ENCODE data around the gene SLC6A11.

The SLC6A11 gene

DNA sequence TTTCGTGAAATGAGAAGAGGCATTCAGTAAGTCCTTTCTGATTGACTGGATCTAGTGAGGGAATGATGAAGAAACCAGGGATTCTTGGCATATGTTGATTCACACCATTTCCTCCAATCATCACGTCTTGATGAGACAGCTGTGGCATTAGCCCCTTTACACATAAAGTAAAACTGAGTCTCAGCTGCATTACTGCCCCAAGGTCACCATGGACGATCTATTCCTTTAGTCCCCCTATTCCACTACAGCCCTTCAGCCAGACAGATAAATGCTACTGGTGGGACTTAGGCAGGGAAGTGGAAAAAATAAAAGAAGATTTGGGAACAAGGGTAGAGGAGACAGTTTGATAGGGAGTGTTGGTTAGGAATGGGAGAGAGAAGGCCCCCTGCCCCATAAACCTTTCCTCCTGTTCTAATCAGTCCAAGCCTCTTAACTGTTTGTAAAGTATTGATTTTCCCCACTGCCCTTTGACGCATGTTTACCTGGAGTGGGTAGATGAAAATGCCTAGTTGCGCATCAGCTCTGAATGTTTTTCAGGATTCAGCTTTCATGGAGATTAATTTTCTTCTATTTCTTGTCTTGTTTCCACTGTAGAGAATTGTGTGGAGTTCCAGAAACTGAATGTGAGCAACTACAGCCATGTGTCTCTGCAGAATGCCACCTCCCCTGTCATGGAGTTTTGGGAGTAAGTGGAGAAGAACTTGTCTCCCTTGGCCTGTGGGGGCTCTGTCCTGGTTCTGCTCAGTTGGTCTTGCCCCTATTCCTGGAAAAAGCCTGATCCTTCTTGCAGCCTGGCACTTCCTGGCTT lies 6.9 kb downstream of the SLC6A11 start:
- Histone ChIP-seq H3K9me3 (ENCODE audit: control insufficient read depth, low read depth, low read length) (no peaks in the 10 kb centered on the region), H3K27ac (ENCODE audit: low read length) (no peak overlapping the region), H3K9ac (ENCODE audit: low read length) (no peak overlapping the region), H3K4me1 (ENCODE audit: control insufficient read depth, low read depth, low read length) (no peaks in the 10 kb centered on the region), H3K27me3 (ENCODE audit: control insufficient read depth, insufficient read depth, low read length) (peaks cover 4% of the 10 kb centered on the region), H3K4me3 (ENCODE audit: low read length) (no peak overlapping the region), H3K36me3 (ENCODE audit: control insufficient read depth, low read depth, low read length) (no peaks in the 10 kb centered on the region)

DNA sequence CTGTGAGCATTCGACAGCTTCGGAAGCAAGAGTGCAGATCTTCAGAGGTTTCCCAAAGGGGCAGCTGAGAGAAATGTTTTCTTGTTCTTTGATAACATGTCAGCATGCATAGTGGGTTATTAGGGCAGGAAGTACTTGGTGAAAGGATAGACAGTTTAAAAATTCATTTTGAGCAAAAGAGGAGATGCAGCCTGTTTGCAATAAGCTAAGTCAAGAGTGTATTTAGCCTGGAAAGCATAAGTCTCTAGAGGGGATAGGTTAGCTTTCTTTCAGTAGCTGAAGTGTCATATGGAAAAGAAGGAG lies 7.4 kb downstream of the SLC6A11 start:
- Histone ChIP-seq H3K36me3 (ENCODE audit: control insufficient read depth, low read depth, low read length) (no peaks in the 10 kb centered on the region), H3K27ac (ENCODE audit: low read length) (no peak overlapping the region), H3K9me3 (ENCODE audit: control insufficient read depth, low read depth, low read length) (no peaks in the 10 kb centered on the region), H3K9ac (ENCODE audit: low read length) (no peak overlapping the region), H3K4me3 (ENCODE audit: low read length) (no peak overlapping the region), H3K27me3 (ENCODE audit: control insufficient read depth, insufficient read depth, low read length) (no peaks in the 10 kb centered on the region), H3K4me1 (ENCODE audit: control insufficient read depth, low read depth, low read length) (no peaks in the 10 kb centered on the region)

DNA sequence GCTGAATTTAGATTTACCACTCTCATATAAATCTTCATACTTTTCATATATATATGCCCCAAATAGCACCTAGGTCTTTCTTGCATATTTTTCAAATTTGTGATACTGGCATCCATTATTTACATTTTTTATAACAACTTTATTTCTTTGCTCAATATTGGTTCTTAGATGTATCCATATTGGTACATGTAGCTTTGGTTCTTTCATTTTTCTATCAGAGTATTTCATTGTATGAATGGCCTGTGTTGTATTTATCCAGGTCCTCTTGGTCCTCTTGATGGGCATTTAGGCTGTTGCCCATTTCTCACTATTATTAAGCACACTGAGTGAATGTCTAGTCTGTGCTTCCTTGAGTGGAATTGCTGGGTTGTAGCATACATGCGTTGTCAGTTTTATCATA lies 8.4 kb downstream of the SLC6A11 start:
- Histone ChIP-seq H3K9ac (ENCODE audit: low read length) (no peak overlapping the region), H3K36me3 (ENCODE audit: control insufficient read depth, low read depth, low read length) (no peaks in the 10 kb centered on the region), H3K4me1 (ENCODE audit: control insufficient read depth, low read depth, low read length) (no peaks in the 10 kb centered on the region), H3K27ac (ENCODE audit: low read length) (no peak overlapping the region), H3K27me3 (ENCODE audit: control insufficient read depth, insufficient read depth, low read length) (no peaks in the 10 kb centered on the region), H3K4me3 (ENCODE audit: low read length) (no peak overlapping the region), H3K9me3 (ENCODE audit: control insufficient read depth, low read depth, low read length) (no peaks in the 10 kb centered on the region)

DNA sequence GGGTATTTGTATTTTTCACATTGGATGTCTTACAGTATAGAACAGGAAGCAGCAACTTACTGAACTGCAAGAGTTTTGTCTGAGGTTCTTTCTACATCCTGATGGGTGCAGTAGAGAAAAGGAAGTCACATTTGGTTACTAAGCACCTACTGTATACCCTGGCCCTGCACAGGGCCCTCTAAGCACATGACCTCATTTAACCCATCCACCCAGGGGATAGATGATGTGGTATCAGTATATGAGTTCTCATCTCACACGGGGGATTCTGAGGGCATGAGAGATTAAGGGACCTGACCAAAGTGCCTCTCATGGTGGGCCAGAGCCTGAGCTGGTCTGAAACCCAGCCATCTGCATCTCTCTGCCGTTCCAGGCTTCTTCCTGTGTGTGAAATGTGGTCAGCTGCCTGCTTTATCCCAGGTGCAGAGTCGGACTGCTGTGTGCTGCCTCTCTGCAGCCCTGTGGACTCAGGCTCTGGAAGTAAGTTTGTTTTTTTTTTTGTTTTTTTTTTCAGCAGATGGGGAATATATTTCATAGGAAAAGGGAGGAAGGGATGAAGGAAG lies 17.9 kb downstream of the SLC6A11 start:
- no peaks in the 10 kb centered on the region for H3K27me3 ChIP-seq (ENCODE audit: control insufficient read depth, insufficient read depth, low read length)
- H3K27ac ChIP-seq (ENCODE audit: low read length) = no peak overlapping the region

DNA sequence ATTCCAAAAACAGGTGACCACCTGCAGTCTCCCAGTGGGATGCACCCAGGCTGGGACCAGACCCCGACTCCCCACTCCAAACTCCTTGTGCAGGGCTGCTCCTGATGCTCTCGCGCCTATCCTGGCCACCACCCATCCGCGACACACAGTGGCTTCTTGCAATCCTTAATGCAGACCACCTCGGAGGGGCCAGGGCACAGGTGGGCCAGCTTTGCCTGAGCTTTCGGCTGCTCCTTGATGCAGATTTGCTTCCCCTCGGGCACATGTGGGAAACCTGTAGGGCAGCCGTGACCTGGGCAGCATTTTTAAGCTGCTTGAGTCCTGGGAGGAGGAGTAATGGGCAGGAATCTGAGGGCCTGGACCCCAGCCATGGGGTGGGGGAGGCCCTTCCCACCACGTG lies 18.9 kb downstream of the SLC6A11 start:
- no peaks in the 10 kb centered on the region for H3K4me1 ChIP-seq (ENCODE audit: control insufficient read depth, low read depth, low read length)
- no peaks in the 10 kb centered on the region for H3K9me3 ChIP-seq (ENCODE audit: control insufficient read depth, low read depth, low read length)
- no peak overlapping the region for H3K27ac ChIP-seq (ENCODE audit: low read length)
- no peak overlapping the region for H3K4me3 ChIP-seq (ENCODE audit: low read length)
- no peaks in the 10 kb centered on the region for H3K27me3 ChIP-seq (ENCODE audit: control insufficient read depth, insufficient read depth, low read length)
- no peak overlapping the region for H3K9ac ChIP-seq (ENCODE audit: low read length)
- H3K36me3 ChIP-seq (ENCODE audit: control insufficient read depth, low read depth, low read length) = no peaks in the 10 kb centered on the region

More for the DNA sequence above, 17.9 kb downstream of the SLC6A11 start:
- H3K36me3 ChIP-seq (ENCODE audit: control insufficient read depth, low read depth, low read length) = no peaks in the 10 kb centered on the region
- no peaks in the 10 kb centered on the region for H3K9me3 ChIP-seq (ENCODE audit: control insufficient read depth, low read depth, low read length)
- no peak overlapping the region for H3K4me3 ChIP-seq (ENCODE audit: low read length)
- no peaks in the 10 kb centered on the region for H3K4me1 ChIP-seq (ENCODE audit: control insufficient read depth, low read depth, low read length)
- no peak overlapping the region for H3K9ac ChIP-seq (ENCODE audit: low read length)

DNA sequence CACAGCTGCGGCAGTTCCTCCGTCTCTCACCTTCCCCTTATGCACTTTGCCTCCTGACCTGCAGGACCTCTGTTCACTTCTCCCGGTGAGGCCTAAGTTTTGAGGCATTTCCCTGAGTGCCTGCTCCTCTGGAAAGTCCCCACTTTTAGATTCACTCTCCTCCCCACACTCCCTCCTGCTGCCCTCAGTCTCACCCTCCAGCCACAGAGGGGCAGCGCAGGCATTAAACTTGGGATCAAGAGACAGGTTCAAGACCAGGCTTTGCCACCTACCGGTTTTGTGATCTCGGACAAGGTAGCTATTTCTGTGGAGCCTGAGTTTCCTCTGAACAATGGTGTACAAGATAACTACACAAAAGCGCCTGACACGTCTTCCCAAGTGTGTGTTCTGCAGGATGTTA lies 19.4 kb downstream of the SLC6A11 start:
- Histone ChIP-seq H3K27ac (ENCODE audit: low read length) (no peak overlapping the region), H3K9me3 (ENCODE audit: control insufficient read depth, low read depth, low read length) (no peaks in the 10 kb centered on the region), H3K4me3 (ENCODE audit: low read length) (no peak overlapping the region), H3K9ac (ENCODE audit: low read length) (no peak overlapping the region), H3K36me3 (ENCODE audit: control insufficient read depth, low read depth, low read length) (no peaks in the 10 kb centered on the region), H3K4me1 (ENCODE audit: control insufficient read depth, low read depth, low read length) (no peaks in the 10 kb centered on the region), H3K27me3 (ENCODE audit: control insufficient read depth, insufficient read depth, low read length) (no peaks in the 10 kb centered on the region)

DNA sequence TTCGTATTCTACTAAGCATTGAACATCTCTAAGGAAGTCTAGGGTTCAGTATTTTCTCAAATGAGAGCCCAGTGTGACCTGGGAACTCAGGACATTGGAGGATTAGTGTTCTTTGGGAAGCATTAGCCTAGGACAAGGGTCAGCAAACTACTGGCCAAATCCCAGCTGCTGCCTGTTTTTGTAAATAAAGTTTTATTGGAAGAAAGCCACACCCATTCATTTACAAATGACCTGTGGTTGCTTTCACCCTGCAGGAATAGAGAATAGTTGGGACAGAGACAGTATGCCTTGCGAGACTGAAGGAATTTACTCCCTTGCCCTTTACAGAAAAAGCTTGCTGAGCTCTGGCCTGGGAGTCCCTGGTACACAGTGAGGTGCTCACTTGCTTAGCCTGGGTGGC lies 20.6 kb downstream of the SLC6A11 start:
- H3K4me1 ChIP-seq (ENCODE audit: control insufficient read depth, low read depth, low read length) = no peaks in the 10 kb centered on the region
- H3K4me3 ChIP-seq (ENCODE audit: low read length) = no peak overlapping the region
- no peak overlapping the region for H3K27ac ChIP-seq (ENCODE audit: low read length)
- no peaks in the 10 kb centered on the region for H3K9me3 ChIP-seq (ENCODE audit: control insufficient read depth, low read depth, low read length)
- H3K9ac ChIP-seq (ENCODE audit: low read length) = no peak overlapping the region
- no peaks in the 10 kb centered on the region for H3K27me3 ChIP-seq (ENCODE audit: control insufficient read depth, insufficient read depth, low read length)
- no peaks in the 10 kb centered on the region for H3K36me3 ChIP-seq (ENCODE audit: control insufficient read depth, low read depth, low read length)

DNA sequence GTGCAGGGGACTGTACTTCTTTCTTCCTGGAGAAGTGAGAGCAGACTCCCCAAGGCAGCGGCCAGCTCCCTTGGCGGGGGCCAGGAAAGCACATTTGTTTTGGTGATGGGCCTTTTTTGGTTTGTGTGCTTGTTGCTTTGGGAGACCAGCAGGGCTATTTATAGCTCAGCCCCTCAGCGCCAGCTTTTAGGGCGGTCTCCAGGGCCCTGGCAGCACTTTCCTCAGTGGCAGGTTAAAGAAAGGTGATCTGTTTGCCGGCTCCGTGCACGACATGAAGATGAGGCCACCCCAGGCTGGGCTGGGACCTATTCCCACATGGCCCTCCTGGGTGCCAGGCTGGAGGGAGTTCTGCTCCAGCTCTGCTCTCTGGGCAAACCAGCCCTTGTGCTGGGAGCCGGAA lies 21.8 kb downstream of the SLC6A11 start:
- Histone ChIP-seq H3K9me3 (ENCODE audit: control insufficient read depth, low read depth, low read length) (no peaks in the 10 kb centered on the region), H3K4me1 (ENCODE audit: control insufficient read depth, low read depth, low read length) (no peaks in the 10 kb centered on the region), H3K27ac (ENCODE audit: low read length) (no peak overlapping the region), H3K27me3 (ENCODE audit: control insufficient read depth, insufficient read depth, low read length) (no peaks in the 10 kb centered on the region), H3K4me3 (ENCODE audit: low read length) (no peak overlapping the region), H3K9ac (ENCODE audit: low read length) (no peak overlapping the region), H3K36me3 (ENCODE audit: control insufficient read depth, low read depth, low read length) (no peaks in the 10 kb centered on the region)

DNA sequence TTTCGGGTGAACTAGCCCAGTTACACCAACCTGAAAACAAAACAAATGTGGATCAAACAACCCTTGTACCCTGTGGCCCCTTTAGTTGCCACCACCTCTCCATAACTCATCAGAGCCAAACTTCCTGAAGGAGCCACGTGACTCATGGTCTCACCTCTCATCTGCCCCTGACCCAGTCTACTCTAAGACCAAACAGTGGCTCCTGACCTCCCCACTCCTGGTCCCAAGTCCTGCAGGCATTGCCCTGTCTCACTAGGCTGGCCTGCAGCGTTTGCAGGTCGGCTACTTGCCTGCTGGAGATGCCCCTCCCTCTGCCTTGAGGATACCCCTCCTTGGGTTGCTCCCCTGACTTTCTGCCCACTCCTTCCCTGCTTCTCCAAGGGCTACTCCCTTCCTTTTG lies 23.1 kb downstream of the SLC6A11 start:
- H3K9me3 ChIP-seq (ENCODE audit: control insufficient read depth, low read depth, low read length) = no peaks in the 10 kb centered on the region
- no peak overlapping the region for H3K27ac ChIP-seq (ENCODE audit: low read length)
- H3K9ac ChIP-seq (ENCODE audit: low read length) = no peak overlapping the region
- no peak overlapping the region for H3K4me3 ChIP-seq (ENCODE audit: low read length)
- no peaks in the 10 kb centered on the region for H3K27me3 ChIP-seq (ENCODE audit: control insufficient read depth, insufficient read depth, low read length)
- H3K36me3 ChIP-seq (ENCODE audit: control insufficient read depth, low read depth, low read length) = no peaks in the 10 kb centered on the region
- H3K4me1 ChIP-seq (ENCODE audit: control insufficient read depth, low read depth, low read length) = no peaks in the 10 kb centered on the region

DNA sequence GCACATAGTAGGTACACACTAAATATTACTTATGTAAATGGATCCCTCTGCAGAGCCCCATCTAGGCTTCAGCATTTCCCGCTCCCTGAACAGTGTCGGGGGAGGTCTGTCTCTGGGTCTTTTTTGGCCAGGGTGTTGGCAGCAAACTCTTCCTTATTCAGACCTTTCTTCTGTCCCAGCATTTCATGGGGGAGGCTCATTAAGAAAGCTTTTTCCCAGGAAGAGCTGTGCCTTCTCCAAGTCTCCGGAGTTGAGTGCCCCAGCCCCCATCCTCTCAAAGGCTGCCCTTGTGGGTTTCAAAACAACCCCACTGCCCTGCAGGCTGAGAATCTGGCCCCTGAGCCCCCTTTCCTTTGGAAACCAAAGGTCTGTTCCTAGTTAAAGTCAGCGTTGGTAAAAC lies 25.1 kb downstream of the SLC6A11 start:
- Histone ChIP-seq H3K27ac (ENCODE audit: low read length) (no peak overlapping the region), H3K4me1 (ENCODE audit: control insufficient read depth, low read depth, low read length) (no peaks in the 10 kb centered on the region), H3K9ac (ENCODE audit: low read length) (no peak overlapping the region), H3K36me3 (ENCODE audit: control insufficient read depth, low read depth, low read length) (no peaks in the 10 kb centered on the region), H3K9me3 (ENCODE audit: control insufficient read depth, low read depth, low read length) (no peaks in the 10 kb centered on the region), H3K4me3 (ENCODE audit: low read length) (no peak overlapping the region), H3K27me3 (ENCODE audit: control insufficient read depth, insufficient read depth, low read length) (no peaks in the 10 kb centered on the region)

DNA sequence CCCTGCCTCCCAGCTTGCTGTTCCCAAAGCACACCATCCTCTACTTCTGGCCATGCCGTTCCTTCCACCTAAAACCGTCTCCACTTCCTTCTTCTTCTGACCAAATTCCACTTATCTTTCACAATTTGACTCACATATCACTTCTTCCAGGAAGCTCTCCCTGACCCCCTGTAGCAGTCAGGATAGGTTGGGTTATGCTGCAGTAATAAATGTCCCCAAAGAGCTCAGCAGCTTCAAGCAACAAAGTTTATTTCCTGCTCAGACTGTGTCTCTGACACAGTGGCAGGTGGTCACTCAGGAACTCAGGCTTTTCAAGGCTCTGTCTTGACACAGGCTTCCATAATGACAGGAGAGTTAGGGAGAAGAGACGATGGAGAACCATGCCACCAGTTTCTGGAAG lies 27.4 kb downstream of the SLC6A11 start:
- Histone ChIP-seq H3K27me3 (ENCODE audit: control insufficient read depth, insufficient read depth, low read length) (no peaks in the 10 kb centered on the region), H3K9me3 (ENCODE audit: control insufficient read depth, low read depth, low read length) (no peaks in the 10 kb centered on the region), H3K4me1 (ENCODE audit: control insufficient read depth, low read depth, low read length) (no peaks in the 10 kb centered on the region), H3K36me3 (ENCODE audit: control insufficient read depth, low read depth, low read length) (no peaks in the 10 kb centered on the region), H3K27ac (ENCODE audit: low read length) (no peak overlapping the region), H3K4me3 (ENCODE audit: low read length) (no peak overlapping the region), H3K9ac (ENCODE audit: low read length) (no peak overlapping the region)

DNA sequence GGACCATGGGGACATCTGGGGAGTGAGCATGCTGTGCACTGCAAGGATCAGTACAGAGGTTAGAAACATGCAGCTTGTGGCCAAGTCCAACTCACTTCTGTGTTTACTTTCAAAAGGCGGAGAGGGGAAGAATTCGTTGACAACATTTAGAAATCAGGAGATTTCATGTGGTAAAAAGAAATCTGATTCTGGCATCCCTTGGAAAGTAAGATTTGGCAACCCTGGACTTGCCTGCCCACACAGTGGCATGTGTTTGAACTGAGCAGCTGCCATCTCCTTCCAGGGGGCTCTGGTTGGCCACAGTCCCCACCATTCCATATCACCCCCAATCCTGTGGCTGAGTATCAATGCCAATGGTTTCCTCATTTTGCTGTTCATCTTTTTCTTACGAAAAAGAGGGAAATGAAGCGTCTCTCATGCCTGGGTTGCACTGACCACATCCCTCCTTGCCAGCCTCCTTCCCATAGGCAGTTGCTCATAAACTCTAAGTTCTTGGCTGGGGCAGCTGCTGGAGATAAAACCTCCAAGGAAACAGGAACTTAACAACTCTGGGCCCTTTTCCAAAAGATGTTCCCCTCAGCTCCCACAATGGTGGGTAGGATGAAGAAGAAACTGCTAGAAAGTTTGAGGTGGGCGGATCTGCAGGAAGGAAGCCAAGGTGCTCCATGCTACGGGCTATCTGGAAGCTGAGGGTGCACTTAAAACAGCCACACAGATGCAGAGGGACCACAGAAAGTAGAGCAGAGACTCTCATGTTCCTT lies 29.2 kb downstream of the SLC6A11 start:
- no peak overlapping the region for H3K27ac ChIP-seq (ENCODE audit: low read length)
- H3K36me3 ChIP-seq (ENCODE audit: control insufficient read depth, low read depth, low read length) = no peaks in the 10 kb centered on the region
- H3K9me3 ChIP-seq (ENCODE audit: control insufficient read depth, low read depth, low read length) = no peaks in the 10 kb centered on the region
- H3K4me1 ChIP-seq (ENCODE audit: control insufficient read depth, low read depth, low read length) = no peaks in the 10 kb centered on the region
- no peak overlapping the region for H3K9ac ChIP-seq (ENCODE audit: low read length)
- H3K4me3 ChIP-seq (ENCODE audit: low read length) = no peak overlapping the region
- no peaks in the 10 kb centered on the region for H3K27me3 ChIP-seq (ENCODE audit: control insufficient read depth, insufficient read depth, low read length)

Measured in iPS-18a (cell line).